ENCODE measurements around the gene TAMM41.
"Not testable (repeated sequence)": the region's sequence is repeated elsewhere in the genome, so short reads cannot be mapped to it uniquely, and the experiment has no call there.

GRCh38 chr3:11862145-11862544 lies 15.5 kb upstream of the TAMM41 start:
- TF ChIP-seq CTCF (tag by site-specific recombination; IDR thresholded peaks at IDR 0.05); ATF2 (tag by site-specific recombination; IDR thresholded peaks at IDR 0.05; ENCODE audit: low read depth); HOXA7 (CRISPR knock-in tag; IDR thresholded peaks at IDR 0.05; ENCODE audit: borderline replicate concordance); ZBTB10 (tag by site-specific recombination; IDR thresholded peaks at IDR 0.05); ZBTB21 (tag by site-specific recombination; IDR thresholded peaks at IDR 0.05); PATZ1 (tag by site-specific recombination; IDR thresholded peaks at IDR 0.05); ZNF654 (tag by site-specific recombination; IDR thresholded peaks at IDR 0.05; ENCODE audit: low read depth); ZNF280C (tag by site-specific recombination; IDR thresholded peaks at IDR 0.05); PBX3 (CRISPR knock-in tag; IDR thresholded peaks at IDR 0.05); ZFP3 (tag by site-specific recombination; IDR thresholded peaks at IDR 0.05; ENCODE audit: low read depth); ZNF580 (tag by site-specific recombination; IDR thresholded peaks at IDR 0.05); TRIM28 (IDR thresholded peaks at IDR 0.05; ENCODE audit: borderline replicate concordance, low read length); KLF16 (tag by site-specific recombination; IDR thresholded peaks at IDR 0.05): not testable (repeated sequence)

All from HEK293 (cell line).